ENCODE results near the gene TNFRSF14. TPM values are rescaled to one million over a fixed set of nuclear protein-coding genes. Genes with fewer than 3 reads are reported as not detected.

Gene TNFRSF14
- total and polyA plus RNA-seq, 9 of the 15 experiments (the other 6 are each of a cell fraction or from before 2014, with no cell fraction given): 0.11 to 2.3 (median 0.68) TPM; not detected in 2

DNA sequence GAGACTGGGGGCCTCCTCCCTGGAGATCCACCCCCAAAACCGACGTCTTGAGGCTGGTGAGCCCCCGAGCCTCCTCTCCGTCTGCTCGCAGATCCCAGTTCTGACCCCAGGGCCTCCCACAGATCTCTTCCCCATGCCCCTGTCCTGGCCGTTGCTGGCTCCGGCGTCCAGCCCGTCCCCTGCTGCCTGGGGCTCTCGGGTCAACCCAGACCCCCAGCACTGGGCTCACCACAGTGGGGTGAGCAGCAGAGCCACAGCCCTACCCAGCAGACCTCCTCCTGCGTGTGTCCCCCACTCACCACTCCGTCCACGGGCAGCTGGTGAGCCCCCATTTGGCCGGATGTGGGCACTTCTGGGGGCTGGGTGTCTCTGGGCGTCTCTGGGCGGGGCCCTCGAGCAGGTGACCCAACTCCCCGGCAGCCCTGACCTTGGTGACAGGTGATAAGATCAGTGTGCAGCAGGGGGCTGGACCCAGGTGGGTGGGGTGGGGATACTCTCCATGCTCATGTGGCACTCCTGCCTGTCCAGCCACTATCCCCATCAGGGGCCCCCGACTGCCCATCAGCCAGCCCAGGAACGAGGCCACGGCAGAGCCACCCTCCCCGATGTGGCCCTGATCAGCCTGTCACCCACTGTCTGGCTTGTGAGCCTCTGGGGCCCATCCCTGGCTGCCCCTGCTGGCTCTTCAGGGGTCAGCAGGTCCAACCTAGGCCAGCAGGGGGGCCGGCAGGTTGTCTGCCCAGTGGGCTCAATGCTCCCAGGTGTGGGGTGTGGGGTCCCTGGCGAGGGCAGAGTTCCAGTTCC is 709 bp downstream of the TNFRSF14 start (continued):
- TF ChIP-seq RAD21 (CRISPR knock-in tag; conservative IDR thresholded peaks at IDR 0.05 in 1 of 2, IDR thresholded peaks at IDR 0.05 in 1 of 2) (0 out of 4 replicates have a peak, but pooled peaks of 1 of the 2 experiments have one; percentile 3), RAD51 (IDR thresholded peaks at IDR 0.05; ENCODE audit: borderline replicate concordance, low read depth) (no peak), ZNF445 (CRISPR knock-in tag; IDR thresholded peaks at IDR 0.05; ENCODE audit: low read depth) (no peak), HMG20B (CRISPR knock-in tag; IDR thresholded peaks at IDR 0.05) (no peak), MAZ (CRISPR knock-in tag; conservative IDR thresholded peaks at IDR 0.05 in 1 of 2, IDR thresholded peaks at IDR 0.05 in 1 of 2) (peak in 1 of 2 experiments; percentile 62; a peak in 1 of 4 replicates)
- TF ChIP-seq, protein P1, sequence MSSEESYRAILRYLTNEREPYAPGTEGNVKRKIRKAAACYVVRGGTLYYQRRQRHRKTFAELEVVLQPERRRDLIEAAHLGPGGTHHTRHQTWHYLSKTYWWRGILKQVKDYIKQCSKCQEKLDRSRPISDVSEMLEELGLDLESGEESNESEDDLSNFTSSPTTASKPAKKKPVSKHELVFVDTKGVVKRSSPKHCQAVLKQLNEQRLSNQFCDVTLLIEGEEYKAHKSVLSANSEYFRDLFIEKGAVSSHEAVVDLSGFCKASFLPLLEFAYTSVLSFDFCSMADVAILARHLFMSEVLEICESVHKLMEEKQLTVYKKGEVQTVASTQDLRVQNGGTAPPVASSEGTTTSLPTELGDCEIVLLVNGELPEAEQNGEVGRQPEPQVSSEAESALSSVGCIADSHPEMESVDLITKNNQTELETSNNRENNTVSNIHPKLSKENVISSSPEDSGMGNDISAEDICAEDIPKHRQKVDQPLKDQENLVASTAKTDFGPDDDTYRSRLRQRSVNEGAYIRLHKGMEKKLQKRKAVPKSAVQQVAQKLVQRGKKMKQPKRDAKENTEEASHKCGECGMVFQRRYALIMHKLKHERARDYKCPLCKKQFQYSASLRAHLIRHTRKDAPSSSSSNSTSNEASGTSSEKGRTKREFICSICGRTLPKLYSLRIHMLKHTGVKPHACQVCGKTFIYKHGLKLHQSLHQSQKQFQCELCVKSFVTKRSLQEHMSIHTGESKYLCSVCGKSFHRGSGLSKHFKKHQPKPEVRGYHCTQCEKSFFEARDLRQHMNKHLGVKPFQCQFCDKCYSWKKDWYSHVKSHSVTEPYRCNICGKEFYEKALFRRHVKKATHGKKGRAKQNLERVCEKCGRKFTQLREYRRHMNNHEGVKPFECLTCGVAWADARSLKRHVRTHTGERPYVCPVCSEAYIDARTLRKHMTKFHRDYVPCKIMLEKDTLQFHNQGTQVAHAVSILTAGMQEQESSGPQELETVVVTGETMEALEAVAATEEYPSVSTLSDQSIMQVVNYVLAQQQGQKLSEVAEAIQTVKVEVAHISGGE (CRISPR knock-in tag; IDR thresholded peaks at IDR 0.05): peak in 1 of 3 experiments; percentile 65; a peak in 2 of 6 replicates
